Activated naive CD4-positive, alpha-beta T cell treated with anti-CD3 and anti-CD28 coated beads, Interleukin-2, amount 10 ng/mL, durations not matched to agents 7 days and 5 days (primary cell): ENCODE data around the gene SLC44A1.

ENCODE experiments used
- CTCF ChIA-PET: fragments of 350-600 bp; sonication (Branson Sonifier 250); formaldehyde crosslinking; loops from one replicate; lab custom pipeline; 2021; ENCODE audit warnings: antibody characterized with exemption; lab: Charles Lee
- DNase-seq: peaks from one replicate; pipeline ENCODE4 v3.0.0-alpha.2; 2020
- H3K27ac Mint-ChIP-seq: one replicate; pipeline ENCODE4 v1.8.0; 2021; ENCODE audit warnings: mild to moderate bottlenecking, moderate library complexity, mixed read lengths
- H3K27me3 Mint-ChIP-seq: one replicate; pipeline ENCODE4 v1.8.0; 2021; ENCODE audit warnings: mild to moderate bottlenecking, mixed read lengths
- H3K36me3 Mint-ChIP-seq: one replicate; pipeline ENCODE4 v1.8.0; 2021; ENCODE audit warnings: mixed read lengths
- H3K4me1 Mint-ChIP-seq: one replicate; pipeline ENCODE4 v1.8.0; 2021; ENCODE audit warnings: mixed read lengths
- H3K4me3 Mint-ChIP-seq: one replicate; pipeline ENCODE4 v1.8.0; 2021; ENCODE audit warnings: mild to moderate bottlenecking, moderate library complexity, mixed read lengths
- H3K9me3 Mint-ChIP-seq: one replicate; pipeline ENCODE4 v1.8.0; 2021; ENCODE audit warnings: mixed read lengths

The SLC44A1 gene

GRCh38 chr9:105269593-105269992, 25.1 kb downstream of the SLC44A1 start:
- H3K27ac Mint-ChIP-seq: no peak overlapping the region
- CTCF ChIA-PET: no interaction called here
- peaks cover 3% of the 10 kb centered on the region for H3K36me3 Mint-ChIP-seq

DNA sequence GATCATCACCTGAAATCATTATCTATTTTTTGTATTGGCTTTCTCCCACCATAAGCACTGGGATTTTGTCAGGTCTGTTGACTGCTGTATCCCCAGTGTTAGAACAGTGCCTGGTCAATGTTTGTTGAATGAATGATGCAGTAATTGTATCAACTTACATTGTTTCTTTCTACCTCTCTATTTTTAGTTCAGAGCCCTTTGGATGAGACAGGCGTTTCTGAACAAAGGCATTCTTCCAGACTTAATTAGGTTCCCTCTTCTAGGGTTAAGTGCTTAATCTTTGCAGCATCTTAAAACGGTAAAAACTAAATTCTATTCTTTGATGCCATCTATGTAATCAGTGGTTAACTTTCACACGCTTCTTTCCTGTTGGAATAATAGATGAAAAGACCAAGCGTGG, 26.3 kb downstream of the SLC44A1 start:
- CTCF ChIA-PET: no interaction called here
- Mint-ChIP-seq H3K9me3 (no peaks in the 10 kb centered on the region), H3K4me1 (peaks cover 3% of the 10 kb centered on the region), H3K27ac (no peak overlapping the region), H3K36me3 (peaks cover 3% of the 10 kb centered on the region), H3K27me3 (no peaks in the 10 kb centered on the region), H3K4me3 (no peak overlapping the region)
- no peak for DNase-seq

More at GRCh38 chr9:105269593-105269992, 25.1 kb downstream of the SLC44A1 start:
- H3K4me1 Mint-ChIP-seq: peaks cover 3% of the 10 kb centered on the region
- no peaks in the 10 kb centered on the region for H3K9me3 Mint-ChIP-seq
- H3K4me3 Mint-ChIP-seq: no peak overlapping the region
- no peak for DNase-seq
- no peaks in the 10 kb centered on the region for H3K27me3 Mint-ChIP-seq

GRCh38 chr9:105273731-105274130, 29.3 kb downstream of the SLC44A1 start:
- Mint-ChIP-seq H3K4me1 (peaks cover 3% of the 10 kb centered on the region), H3K36me3 (no peaks in the 10 kb centered on the region)
- CTCF ChIA-PET: no interaction called here

GRCh38 chr9:105275111-105275510, 30.7 kb downstream of the SLC44A1 start:
- peaks cover 3% of the 10 kb centered on the region for H3K4me1 Mint-ChIP-seq
- H3K4me3 Mint-ChIP-seq: no peak overlapping the region
- DNase-seq: no peak
- no peaks in the 10 kb centered on the region for H3K9me3 Mint-ChIP-seq
- no peaks in the 10 kb centered on the region for H3K36me3 Mint-ChIP-seq
- H3K27ac Mint-ChIP-seq: no peak overlapping the region
- H3K27me3 Mint-ChIP-seq: no peaks in the 10 kb centered on the region
- CTCF ChIA-PET: no interaction called here

More at GRCh38 chr9:105273731-105274130, 29.3 kb downstream of the SLC44A1 start:
- no peak overlapping the region for H3K27ac Mint-ChIP-seq
- H3K9me3 Mint-ChIP-seq: no peaks in the 10 kb centered on the region
- no peaks in the 10 kb centered on the region for H3K27me3 Mint-ChIP-seq
- DNase-seq: no peak
- no peak overlapping the region for H3K4me3 Mint-ChIP-seq

- H3K27me3 Mint-ChIP-seq: no peaks in the 10 kb centered on the region
- H3K9me3 Mint-ChIP-seq: no peaks in the 10 kb centered on the region
- H3K36me3 Mint-ChIP-seq: no peaks in the 10 kb centered on the region
- peaks cover 3% of the 10 kb centered on the region for H3K4me1 Mint-ChIP-seq
- no peak overlapping the region for H3K4me3 Mint-ChIP-seq
- no peak for DNase-seq
- CTCF ChIA-PET: interaction anchor here (0.6 kb wide), 1 partner anchor 76 kb away, joined by 3 read pairs; no protein-coding TSS in a partner anchor
- no peak overlapping the region for H3K27ac Mint-ChIP-seq
These were observed 31.5 kb downstream of the SLC44A1 start for GRCh38 chr9:105275938-105276337.

DNA sequence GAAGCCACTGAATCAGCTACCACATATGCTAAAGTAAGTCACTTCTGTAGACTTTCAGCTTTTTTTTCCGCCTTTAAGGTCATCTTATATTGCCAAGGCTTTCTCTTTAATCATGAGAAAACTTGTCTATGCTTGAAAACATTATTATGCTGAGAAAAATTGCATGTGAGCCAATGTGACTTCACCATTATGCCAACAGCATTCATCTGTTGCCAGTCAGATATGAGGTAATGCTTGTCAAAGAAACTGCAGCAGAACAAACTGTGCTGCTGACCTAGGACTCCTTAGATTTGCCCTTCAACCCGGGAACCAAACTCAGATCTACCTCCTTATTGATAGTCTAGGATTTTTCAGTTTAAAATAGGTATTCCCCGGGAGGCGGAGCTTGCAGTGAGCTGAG, 34.3 kb downstream of the SLC44A1 start:
- no peak overlapping the region for H3K27ac Mint-ChIP-seq
- no peak for DNase-seq
- CTCF ChIA-PET: no interaction called here
- H3K9me3 Mint-ChIP-seq: no peaks in the 10 kb centered on the region
- no peaks in the 10 kb centered on the region for H3K27me3 Mint-ChIP-seq
- H3K4me1 Mint-ChIP-seq: peaks cover 3% of the 10 kb centered on the region
- H3K36me3 Mint-ChIP-seq: no peaks in the 10 kb centered on the region
- no peak overlapping the region for H3K4me3 Mint-ChIP-seq

DNA sequence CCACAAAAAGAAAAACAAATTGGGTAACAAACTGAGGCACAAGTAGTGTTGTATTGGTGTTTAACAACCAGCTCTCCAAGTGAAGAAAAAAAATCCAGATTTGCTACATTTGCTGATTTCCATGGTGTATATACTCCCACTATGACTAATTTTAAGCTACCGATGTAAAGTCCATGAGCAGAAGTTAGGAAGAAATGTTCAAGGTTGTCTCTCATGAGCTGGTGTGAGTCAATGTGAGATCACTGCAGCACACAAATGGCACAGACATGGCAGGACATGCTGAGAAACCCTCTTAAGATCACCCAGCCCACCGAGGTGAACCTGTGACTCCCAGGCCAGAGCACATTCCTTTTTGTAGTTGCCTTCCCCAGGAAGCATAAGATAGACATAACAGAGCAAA, 36.2 kb downstream of the SLC44A1 start:
- Mint-ChIP-seq H3K27ac (no peak overlapping the region), H3K27me3 (no peaks in the 10 kb centered on the region), H3K4me1 (no peaks in the 10 kb centered on the region), H3K4me3 (no peak overlapping the region), H3K36me3 (no peaks in the 10 kb centered on the region), H3K9me3 (no peaks in the 10 kb centered on the region)
- CTCF ChIA-PET: interaction anchor here (0.6 kb wide), 1 partner anchor 428 kb away, joined by 3 read pairs; no protein-coding TSS in a partner anchor
- no peak for DNase-seq

- Mint-ChIP-seq H3K27me3 (no peaks in the 10 kb centered on the region), H3K4me1 (no peaks in the 10 kb centered on the region), H3K4me3 (no peak overlapping the region), H3K9me3 (no peaks in the 10 kb centered on the region), H3K36me3 (no peaks in the 10 kb centered on the region), H3K27ac (no peak overlapping the region)
- CTCF ChIA-PET: no interaction called here
- no peak for DNase-seq
These were observed 36.8 kb downstream of the SLC44A1 start for GRCh38 chr9:105281272-105281671.

- H3K9me3 Mint-ChIP-seq: no peaks in the 10 kb centered on the region
These were observed 37.5 kb downstream of the SLC44A1 start for GRCh38 chr9:105281926-105282325.

DNA sequence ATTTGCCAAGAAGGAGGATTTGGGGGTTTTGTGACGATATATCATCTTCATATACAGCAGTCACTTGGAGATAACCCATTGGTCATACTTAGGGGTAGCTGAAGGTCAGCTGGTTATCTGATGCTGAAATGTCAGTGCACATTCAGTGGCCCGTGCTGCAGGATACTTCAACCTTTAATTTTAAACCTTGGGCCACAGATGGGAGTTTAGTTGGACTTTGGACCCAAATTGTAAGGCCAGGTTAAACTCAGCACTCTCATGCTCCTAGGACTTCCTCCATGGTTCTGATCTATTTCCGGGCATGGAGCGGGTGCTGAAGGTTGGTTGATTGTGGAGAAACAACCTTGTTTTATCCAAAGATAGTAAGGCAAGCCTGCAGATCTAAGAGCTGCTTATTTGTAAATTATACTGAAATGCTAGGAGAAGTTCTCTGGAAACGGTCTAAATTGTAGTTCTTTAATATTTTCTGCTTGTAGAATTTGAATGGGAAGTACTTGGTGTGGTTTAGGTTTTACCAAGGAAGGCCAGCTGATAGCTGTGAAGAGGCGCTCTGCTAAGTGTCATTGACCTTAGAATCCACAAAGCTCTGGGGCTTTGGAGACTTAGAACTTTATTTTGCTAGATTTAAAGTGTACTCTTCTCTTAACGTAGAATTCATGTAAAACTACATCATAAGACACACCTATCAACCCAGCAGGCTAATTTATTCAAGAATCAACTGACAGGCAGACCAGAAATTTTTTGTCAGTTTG, 38.6 kb downstream of the SLC44A1 start:
- Mint-ChIP-seq H3K36me3 (no peaks in the 10 kb centered on the region), H3K27ac (no peak overlapping the region), H3K4me3 (no peak overlapping the region), H3K27me3 (no peaks in the 10 kb centered on the region), H3K4me1 (no peaks in the 10 kb centered on the region), H3K9me3 (no peaks in the 10 kb centered on the region)
- no peak for DNase-seq
- CTCF ChIA-PET: no interaction called here

More at GRCh38 chr9:105281926-105282325, 37.5 kb downstream of the SLC44A1 start:
- Mint-ChIP-seq H3K4me3 (no peak overlapping the region), H3K36me3 (no peaks in the 10 kb centered on the region), H3K4me1 (no peaks in the 10 kb centered on the region), H3K27me3 (no peaks in the 10 kb centered on the region), H3K27ac (no peak overlapping the region)
- CTCF ChIA-PET: no interaction called here
- DNase-seq: no peak

DNA sequence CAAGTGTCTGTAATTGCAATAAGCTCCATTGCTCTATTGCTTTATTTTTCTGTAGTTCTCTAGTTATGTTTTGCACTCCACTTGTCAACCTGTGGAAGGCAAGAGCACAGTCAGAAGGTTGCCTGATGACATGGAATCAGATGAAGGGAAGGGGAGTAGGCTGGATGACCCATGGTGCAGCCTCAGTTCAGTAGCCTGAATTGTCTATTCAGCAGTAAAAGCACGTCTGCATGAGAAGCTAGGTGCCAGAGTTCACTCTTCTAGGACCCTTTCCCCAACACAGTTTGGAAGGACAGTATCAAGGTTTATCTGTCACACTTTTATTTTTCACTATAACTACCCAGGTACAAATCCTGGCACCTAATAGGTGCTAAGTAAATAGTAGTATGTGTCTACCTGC, 39.3 kb downstream of the SLC44A1 start:
- DNase-seq: no peak
- no peaks in the 10 kb centered on the region for H3K27me3 Mint-ChIP-seq
- H3K27ac Mint-ChIP-seq: no peak overlapping the region
- no peaks in the 10 kb centered on the region for H3K4me1 Mint-ChIP-seq
- H3K4me3 Mint-ChIP-seq: no peak overlapping the region
- H3K36me3 Mint-ChIP-seq: no peaks in the 10 kb centered on the region
- CTCF ChIA-PET: no interaction called here
- no peaks in the 10 kb centered on the region for H3K9me3 Mint-ChIP-seq

DNA sequence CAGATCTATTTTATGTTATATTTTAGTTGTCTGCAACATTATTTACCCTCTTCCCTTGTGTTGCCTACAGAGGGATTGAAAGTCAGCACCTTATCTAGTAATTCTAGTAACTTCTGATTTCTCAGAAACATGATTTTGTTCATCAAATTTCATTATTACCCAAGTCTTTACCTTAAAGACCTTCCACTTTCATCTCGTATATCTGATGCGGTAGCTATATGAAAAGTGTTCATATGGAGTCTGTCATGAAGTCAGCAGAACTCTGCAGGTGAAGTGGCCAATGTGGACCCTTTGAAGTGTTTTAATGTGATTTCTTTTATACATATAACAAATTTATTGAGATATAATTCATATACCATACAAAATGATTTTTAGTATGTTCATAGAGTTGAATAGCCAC, 40.0 kb downstream of the SLC44A1 start:
- CTCF ChIA-PET: no interaction called here

DNA sequence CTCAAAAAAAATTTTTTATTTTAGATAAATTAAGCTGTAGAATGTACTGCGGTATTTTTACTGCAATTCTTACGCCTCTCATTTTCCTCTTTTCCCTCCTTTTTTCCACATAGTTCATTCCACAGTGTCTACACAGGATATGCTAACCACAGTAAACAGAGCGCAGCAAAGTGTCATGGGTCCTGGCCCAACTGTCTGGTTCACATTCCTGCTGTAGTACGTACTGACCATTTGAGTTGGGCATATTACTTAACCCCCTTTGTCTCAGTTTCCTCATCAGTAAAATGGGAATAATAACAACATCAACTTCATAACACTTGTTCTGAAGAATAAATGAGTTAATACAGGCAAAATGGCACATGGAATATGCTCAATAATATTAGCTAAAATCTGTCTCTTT, 41.6 kb downstream of the SLC44A1 start:
- CTCF ChIA-PET: no interaction called here
- H3K36me3 Mint-ChIP-seq: no peaks in the 10 kb centered on the region
- H3K27me3 Mint-ChIP-seq: no peaks in the 10 kb centered on the region
- no peaks in the 10 kb centered on the region for H3K4me1 Mint-ChIP-seq
- H3K4me3 Mint-ChIP-seq: no peak overlapping the region
- no peak for DNase-seq
- H3K9me3 Mint-ChIP-seq: no peaks in the 10 kb centered on the region
- no peak overlapping the region for H3K27ac Mint-ChIP-seq

More for the DNA sequence above, 40.0 kb downstream of the SLC44A1 start:
- Mint-ChIP-seq H3K4me3 (no peak overlapping the region), H3K27me3 (no peaks in the 10 kb centered on the region), H3K27ac (no peak overlapping the region), H3K4me1 (no peaks in the 10 kb centered on the region), H3K9me3 (no peaks in the 10 kb centered on the region), H3K36me3 (no peaks in the 10 kb centered on the region)
- no peak for DNase-seq

DNA sequence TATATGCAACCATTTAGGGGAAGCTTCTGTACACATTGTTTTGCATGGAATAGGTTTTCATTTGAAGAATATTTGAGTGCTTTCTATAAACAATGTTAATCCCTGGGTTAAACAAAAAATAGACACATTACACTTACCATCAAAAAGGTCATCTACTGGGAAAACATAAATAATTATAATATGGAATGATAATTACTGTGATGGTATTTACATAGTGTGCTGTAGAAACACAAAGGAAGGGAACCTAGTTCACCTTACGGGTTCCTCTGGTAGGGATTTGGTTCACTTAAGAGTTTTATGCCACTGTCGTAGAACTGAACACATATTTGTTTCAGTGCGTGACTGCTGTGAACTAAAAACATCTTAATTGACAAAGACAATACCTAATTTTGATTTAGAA, 44.9 kb downstream of the SLC44A1 start:
- CTCF ChIA-PET: no interaction called here
- no peak overlapping the region for H3K4me3 Mint-ChIP-seq
- no peak for DNase-seq
- no peak overlapping the region for H3K27ac Mint-ChIP-seq
- H3K36me3 Mint-ChIP-seq: no peaks in the 10 kb centered on the region
- no peaks in the 10 kb centered on the region for H3K27me3 Mint-ChIP-seq
- peaks cover 2% of the 10 kb centered on the region for H3K4me1 Mint-ChIP-seq
- H3K9me3 Mint-ChIP-seq: no peaks in the 10 kb centered on the region

DNA sequence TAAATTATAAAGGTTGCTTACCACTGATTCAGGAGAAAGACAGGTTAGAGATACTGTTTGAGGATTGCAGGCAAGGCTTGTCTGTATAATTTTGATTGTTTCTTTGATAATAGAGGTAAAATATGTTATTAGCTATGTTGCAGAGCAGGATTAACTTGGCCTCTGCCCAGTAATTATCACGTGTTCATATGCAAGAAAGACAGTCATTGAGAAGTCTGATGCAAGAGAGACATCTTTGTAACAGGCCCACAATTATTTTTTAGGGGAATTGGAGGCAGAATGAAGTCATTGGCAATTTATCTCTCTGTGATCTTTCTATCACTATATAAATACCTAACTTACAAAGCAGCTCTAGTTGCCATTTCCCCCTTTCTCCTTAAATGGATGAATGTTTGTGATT, 46.0 kb downstream of the SLC44A1 start:
- Mint-ChIP-seq H3K36me3 (no peaks in the 10 kb centered on the region), H3K9me3 (no peaks in the 10 kb centered on the region), H3K27ac (no peak overlapping the region), H3K4me3 (no peak overlapping the region), H3K27me3 (no peaks in the 10 kb centered on the region), H3K4me1 (peaks cover 9% of the 10 kb centered on the region)
- DNase-seq: no peak
- CTCF ChIA-PET: interaction anchor here (0.8 kb wide), 1 partner anchor 35 kb away, joined by 3 read pairs; no protein-coding TSS in a partner anchor
